GM18498 (cell line): ENCODE results near the gene PCTP.

ENCODE experiments used
- ATAC-seq: cut with Tn5 transposase; IDR thresholded peaks from one replicate; pipeline ENCODE4 v1.9.1; 2021; ENCODE audit warnings: mild to moderate bottlenecking, moderate library complexity; ENCODE audit not compliant: unreplicated experiment

Gene PCTP

GRCh38 chr17:55727275-55727674 lies 23.6 kb upstream of the PCTP start:
- ATAC-seq, result no peak

- no peak for ATAC-seq
These were observed 22.9 kb upstream of the PCTP start for GRCh38 chr17:55727920-55728319.

GRCh38 chr17:55728361-55728760 lies 22.5 kb upstream of the PCTP start:
- ATAC-seq, result no peak

GRCh38 chr17:55728833-55729232 lies 22.0 kb upstream of the PCTP start:
- no peak for ATAC-seq

- ATAC-seq, result no peak
These were observed 21.4 kb upstream of the PCTP start for GRCh38 chr17:55729484-55729883.

GRCh38 chr17:55730380-55730779 lies 20.5 kb upstream of the PCTP start:
- no peak for ATAC-seq

- ATAC-seq, result no peak
These were observed 20.0 kb upstream of the PCTP start for GRCh38 chr17:55730808-55731207.

GRCh38 chr17:55731586-55732250 lies 19.1 kb upstream of the PCTP start:
- no peak for ATAC-seq

GRCh38 chr17:55734128-55734781 lies 16.6 kb upstream of the PCTP start:
- peak; percentile 68 for ATAC-seq

- no peak for ATAC-seq
These were observed 15.0 kb upstream of the PCTP start for GRCh38 chr17:55735731-55736405.

GRCh38 chr17:55737976-55738501 lies 12.8 kb upstream of the PCTP start:
- ATAC-seq, result no peak

GRCh38 chr17:55740511-55741355 lies 10.1 kb upstream of the PCTP start:
- ATAC-seq, result no peak

- no peak for ATAC-seq
These were observed 9.5 kb upstream of the PCTP start for GRCh38 chr17:55741356-55741700.

GRCh38 chr17:55742272-55743102 lies 8.4 kb upstream of the PCTP start:
- peak; percentile 95 for ATAC-seq

GRCh38 chr17:55743103-55743679 lies 7.7 kb upstream of the PCTP start:
- ATAC-seq, result peak; percentile 38

- ATAC-seq, result no peak
These were observed 5.6 kb upstream of the PCTP start for GRCh38 chr17:55745258-55745657.

- no peak for ATAC-seq
These were observed 4.4 kb upstream of the PCTP start for GRCh38 chr17:55746466-55746865.

- no peak for ATAC-seq
These were observed 3.6 kb upstream of the PCTP start for GRCh38 chr17:55747209-55747608.

- ATAC-seq, result no peak
These were observed 2.0 kb upstream of the PCTP start for GRCh38 chr17:55748841-55749240.

GRCh38 chr17:55749985-55750384 lies 866 bp upstream of the PCTP start:
- ATAC-seq, result no peak
